ENCODE results near the gene SYCP3.

DNA sequence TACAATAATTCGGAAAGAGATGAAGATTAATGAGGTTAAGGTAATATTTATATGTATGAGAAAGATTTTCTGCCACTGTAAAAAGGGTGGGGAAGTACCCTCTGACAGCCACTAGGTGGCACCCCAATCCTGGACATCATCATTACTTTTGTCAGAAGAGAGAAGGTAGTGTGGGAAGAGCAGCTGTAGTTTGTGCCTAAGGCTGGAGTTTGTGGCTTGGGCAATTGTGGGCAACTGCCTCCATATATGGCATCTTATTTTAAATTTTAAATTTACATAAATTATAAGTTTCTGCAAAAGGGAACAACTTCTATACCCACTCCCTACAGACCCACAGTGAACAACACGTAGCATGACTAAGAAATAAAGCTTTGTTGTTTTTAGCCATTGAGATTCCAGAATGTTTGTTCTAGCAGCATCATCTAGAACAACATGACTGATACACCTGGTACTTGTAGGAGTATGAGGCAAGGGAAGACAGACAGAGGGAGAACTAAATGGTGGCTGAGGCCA, 34.4 kb upstream of the SYCP3 start:
- TF ChIP-seq, protein P1, sequence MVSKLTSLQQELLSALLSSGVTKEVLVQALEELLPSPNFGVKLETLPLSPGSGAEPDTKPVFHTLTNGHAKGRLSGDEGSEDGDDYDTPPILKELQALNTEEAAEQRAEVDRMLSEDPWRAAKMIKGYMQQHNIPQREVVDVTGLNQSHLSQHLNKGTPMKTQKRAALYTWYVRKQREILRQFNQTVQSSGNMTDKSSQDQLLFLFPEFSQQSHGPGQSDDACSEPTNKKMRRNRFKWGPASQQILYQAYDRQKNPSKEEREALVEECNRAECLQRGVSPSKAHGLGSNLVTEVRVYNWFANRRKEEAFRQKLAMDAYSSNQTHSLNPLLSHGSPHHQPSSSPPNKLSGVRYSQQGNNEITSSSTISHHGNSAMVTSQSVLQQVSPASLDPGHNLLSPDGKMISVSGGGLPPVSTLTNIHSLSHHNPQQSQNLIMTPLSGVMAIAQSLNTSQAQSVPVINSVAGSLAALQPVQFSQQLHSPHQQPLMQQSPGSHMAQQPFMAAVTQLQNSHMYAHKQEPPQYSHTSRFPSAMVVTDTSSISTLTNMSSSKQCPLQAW (CRISPR knock-in tag; IDR thresholded peaks at IDR 0.05), result no peak
- no peak for TF ChIP-seq HCFC1 (IDR thresholded peaks at IDR 0.05; ENCODE audit: low read depth, low read length)
- no peak for TF ChIP-seq NRL (CRISPR knock-in tag; IDR thresholded peaks at IDR 0.05; ENCODE audit: borderline replicate concordance)
- TF ChIP-seq, protein P2, sequence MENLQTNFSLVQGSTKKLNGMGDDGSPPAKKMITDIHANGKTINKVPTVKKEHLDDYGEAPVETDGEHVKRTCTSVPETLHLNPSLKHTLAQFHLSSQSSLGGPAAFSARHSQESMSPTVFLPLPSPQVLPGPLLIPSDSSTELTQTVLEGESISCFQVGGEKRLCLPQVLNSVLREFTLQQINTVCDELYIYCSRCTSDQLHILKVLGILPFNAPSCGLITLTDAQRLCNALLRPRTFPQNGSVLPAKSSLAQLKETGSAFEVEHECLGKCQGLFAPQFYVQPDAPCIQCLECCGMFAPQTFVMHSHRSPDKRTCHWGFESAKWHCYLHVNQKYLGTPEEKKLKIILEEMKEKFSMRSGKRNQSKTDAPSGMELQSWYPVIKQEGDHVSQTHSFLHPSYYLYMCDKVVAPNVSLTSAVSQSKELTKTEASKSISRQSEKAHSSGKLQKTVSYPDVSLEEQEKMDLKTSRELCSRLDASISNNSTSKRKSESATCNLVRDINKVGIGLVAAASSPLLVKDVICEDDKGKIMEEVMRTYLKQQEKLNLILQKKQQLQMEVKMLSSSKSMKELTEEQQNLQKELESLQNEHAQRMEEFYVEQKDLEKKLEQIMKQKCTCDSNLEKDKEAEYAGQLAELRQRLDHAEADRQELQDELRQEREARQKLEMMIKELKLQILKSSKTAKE (CRISPR knock-in tag; IDR thresholded peaks at IDR 0.05; ENCODE audit: borderline replicate concordance), result no peak
- TF ChIP-seq, protein P3, sequence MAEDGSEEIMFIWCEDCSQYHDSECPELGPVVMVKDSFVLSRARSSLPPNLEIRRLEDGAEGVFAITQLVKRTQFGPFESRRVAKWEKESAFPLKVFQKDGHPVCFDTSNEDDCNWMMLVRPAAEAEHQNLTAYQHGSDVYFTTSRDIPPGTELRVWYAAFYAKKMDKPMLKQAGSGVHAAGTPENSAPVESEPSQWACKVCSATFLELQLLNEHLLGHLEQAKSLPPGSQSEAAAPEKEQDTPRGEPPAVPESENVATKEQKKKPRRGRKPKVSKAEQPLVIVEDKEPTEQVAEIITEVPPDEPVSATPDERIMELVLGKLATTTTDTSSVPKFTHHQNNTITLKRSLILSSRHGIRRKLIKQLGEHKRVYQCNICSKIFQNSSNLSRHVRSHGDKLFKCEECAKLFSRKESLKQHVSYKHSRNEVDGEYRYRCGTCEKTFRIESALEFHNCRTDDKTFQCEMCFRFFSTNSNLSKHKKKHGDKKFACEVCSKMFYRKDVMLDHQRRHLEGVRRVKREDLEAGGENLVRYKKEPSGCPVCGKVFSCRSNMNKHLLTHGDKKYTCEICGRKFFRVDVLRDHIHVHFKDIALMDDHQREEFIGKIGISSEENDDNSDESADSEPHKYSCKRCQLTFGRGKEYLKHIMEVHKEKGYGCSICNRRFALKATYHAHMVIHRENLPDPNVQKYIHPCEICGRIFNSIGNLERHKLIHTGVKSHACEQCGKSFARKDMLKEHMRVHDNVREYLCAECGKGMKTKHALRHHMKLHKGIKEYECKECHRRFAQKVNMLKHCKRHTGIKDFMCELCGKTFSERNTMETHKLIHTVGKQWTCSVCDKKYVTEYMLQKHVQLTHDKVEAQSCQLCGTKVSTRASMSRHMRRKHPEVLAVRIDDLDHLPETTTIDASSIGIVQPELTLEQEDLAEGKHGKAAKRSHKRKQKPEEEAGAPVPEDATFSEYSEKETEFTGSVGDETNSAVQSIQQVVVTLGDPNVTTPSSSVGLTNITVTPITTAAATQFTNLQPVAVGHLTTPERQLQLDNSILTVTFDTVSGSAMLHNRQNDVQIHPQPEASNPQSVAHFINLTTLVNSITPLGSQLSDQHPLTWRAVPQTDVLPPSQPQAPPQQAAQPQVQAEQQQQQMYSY (CRISPR knock-in tag; IDR thresholded peaks at IDR 0.05), result no peak
